NT2/D1 (cell line): Measurements from ENCODE around the gene PITPNM3.

Experiments used
- SUZ12 ChIP-seq: IDR thresholded peaks from 2 replicates; pipeline ENCODE4 v1.6.1; 2011; ENCODE audit not compliant: insufficient read length, insufficient read depth; ENCODE audit errors: extremely low read depth
- YY1 ChIP-seq: IDR thresholded peaks from 2 replicates; pipeline ENCODE4 v1.6.1; 2011; ENCODE audit not compliant: insufficient read length, insufficient read depth

GRCh38 chr17:6497496-6498221 is 58.7 kb downstream of the PITPNM3 start:
- TF ChIP-seq SUZ12, result no peak
- no peak for TF ChIP-seq YY1
